IMR-90 (cell line): ENCODE results near the gene SNX7. TPM values are rescaled to one million over a fixed set of nuclear protein-coding genes. Genes with fewer than 3 reads are reported as not detected.

Source experiments
- ATAC-seq: fragments of 200-7000 bp; cut with Tn5 transposase; 2 replicates; pipeline ENCODE4 v1.9.1; 2020; ENCODE audit warnings: low read depth, mild to moderate bottlenecking, moderate library complexity
- BruUV-seq: library from RNA; stranded (reverse); fragments of 400-500 nt; replicated peaks from 2 replicates; lab custom pipeline; 2021; lab: Mats Ljungman, UMichigan
- CTCF ChIA-PET: fragments of 300-600 bp; formaldehyde crosslinking; extraction: SDS; loops from one replicate; lab custom pipeline; 2021; ENCODE audit warnings: antibody characterized with exemption; lab: Yijun Ruan, JAX
- POLR2A ChIA-PET: fragments of 300-600 bp; sonication (Branson Sonifier 250); formaldehyde crosslinking; loops from one replicate; lab custom pipeline; 2022; ENCODE audit warnings: antibody characterized with exemption; ENCODE audit not compliant: unreplicated experiment; lab: Charles Lee
- DNase-seq: peaks from one replicate; pipeline ENCODE4 v3.0.0; 2013
- H2AFZ ChIP-seq: replicated peaks from 2 replicates; pipeline ENCODE3; 2013; ENCODE audit warnings: low read length, mild to moderate bottlenecking; ENCODE audit not compliant: poor library complexity
- H2AK5ac ChIP-seq: 2 replicates; pipeline ENCODE4 v1.6.1; 2013; ENCODE audit warnings: low read depth, low read length, inconsistent platforms
- H2AK9ac ChIP-seq: replicated peaks from 2 replicates; pipeline ENCODE3; 2013; ENCODE audit warnings: mild to moderate bottlenecking, low read depth, low read length, moderate library complexity; ENCODE audit not compliant: poor library complexity
- H2BK120ac ChIP-seq: 2 replicates; pipeline ENCODE4 v1.6.1; 2013; ENCODE audit warnings: low read depth, low read length, inconsistent platforms
- H2BK15ac ChIP-seq: 3 replicates; pipeline ENCODE4 v1.6.1; 2013; ENCODE audit warnings: low read depth, low read length, inconsistent platforms
- H2BK20ac ChIP-seq: 2 replicates; pipeline ENCODE4 v1.6.1; 2013; ENCODE audit warnings: low read depth, mild to moderate bottlenecking, inconsistent platforms, low read length, moderate library complexity
- H2BK5ac ChIP-seq: 2 replicates; pipeline ENCODE4 v1.6.1; 2013; ENCODE audit warnings: mild to moderate bottlenecking, low read depth, low read length, inconsistent platforms; ENCODE audit not compliant: poor library complexity, severe bottlenecking
- H3K14ac ChIP-seq: replicated peaks from 2 replicates; pipeline ENCODE4 v1.6.1; 2013; ENCODE audit warnings: low read depth, low read length, inconsistent platforms
- H3K18ac ChIP-seq: 2 replicates; pipeline ENCODE4 v1.6.1; 2013; ENCODE audit warnings: low read depth, low read length, control low read depth
- H3K23ac ChIP-seq: 2 replicates; pipeline ENCODE4 v1.6.1; 2013; ENCODE audit warnings: low read depth, low read length, inconsistent platforms
- H3K27ac ChIP-seq: 2 replicates; pipeline ENCODE4 v1.5.1; 2013; ENCODE audit warnings: mild to moderate bottlenecking, control low read depth, low read length; ENCODE audit not compliant: insufficient read depth
- H3K27me3 ChIP-seq: 2 replicates; pipeline ENCODE4 v1.6.1; 2013; ENCODE audit warnings: low read length; ENCODE audit not compliant: control insufficient read depth, insufficient read depth
- H3K36me3 ChIP-seq: 2 replicates; pipeline ENCODE4 v1.6.1; 2013; ENCODE audit warnings: low read length, mixed read lengths; ENCODE audit not compliant: control insufficient read depth, insufficient read depth
- H3K4ac ChIP-seq: 2 replicates; pipeline ENCODE4 v1.6.1; 2013; ENCODE audit warnings: low read depth, low read length, inconsistent platforms
- H3K4me1 ChIP-seq: 2 replicates; pipeline ENCODE4 v1.6.1; 2013; ENCODE audit warnings: low read length, mixed read lengths; ENCODE audit not compliant: control insufficient read depth, insufficient read depth
- H3K4me2 ChIP-seq: 2 replicates; pipeline ENCODE4 v1.6.1; 2013; ENCODE audit warnings: low read depth, mild to moderate bottlenecking, control low read depth, low read length, moderate library complexity
- H3K4me3 ChIP-seq: 2 replicates; pipeline ENCODE4 v1.5.1; 2013; ENCODE audit warnings: low read depth, mild to moderate bottlenecking, control low read depth, low read length, moderate library complexity; ENCODE audit not compliant: insufficient read depth
- H3K56ac ChIP-seq: 2 replicates; pipeline ENCODE4 v1.6.1; 2013; ENCODE audit warnings: low read length, inconsistent platforms; ENCODE audit not compliant: insufficient read depth; ENCODE audit errors: extremely low read depth
- H3K79me1 ChIP-seq, 2 experiments: 2 replicates each; pipeline ENCODE4 v1.6.1; 2013; ENCODE audit warnings: low read length in 2 of 2, inconsistent platforms in 1 of 2, low read depth in 1 of 2
- H3K9ac ChIP-seq: 2 replicates; pipeline ENCODE4 v1.6.1; 2013; ENCODE audit warnings: low read depth, low read length, control low read depth
- H3K9me1 ChIP-seq: 2 replicates; pipeline ENCODE4 v1.6.1; 2013; ENCODE audit warnings: low read length, inconsistent platforms; ENCODE audit not compliant: insufficient read depth
- H3K9me3 ChIP-seq: 2 replicates; pipeline ENCODE4 v1.6.1; 2013; ENCODE audit warnings: low read length; ENCODE audit not compliant: control insufficient read depth, insufficient read depth
- H4K20me1 ChIP-seq: 2 replicates; pipeline ENCODE4 v1.6.1; 2013; ENCODE audit warnings: low read length, inconsistent platforms; ENCODE audit not compliant: insufficient read depth
- H4K5ac ChIP-seq: 2 replicates; pipeline ENCODE4 v1.6.1; 2013; ENCODE audit warnings: mild to moderate bottlenecking, low read depth, low read length, control low read depth
- H4K8ac ChIP-seq, 2 experiments: 2 replicates each; pipeline ENCODE4 v1.6.1; 2013; ENCODE audit warnings: low read depth in 2 of 2, low read length in 2 of 2, control low read depth in 1 of 2, inconsistent platforms in 1 of 2
- H4K91ac ChIP-seq: 2 replicates; pipeline ENCODE4 v1.6.1; 2013; ENCODE audit warnings: low read depth, low read length, inconsistent platforms; ENCODE audit not compliant: insufficient read depth
- BHLHE40 ChIP-seq: fragments of 150-350 bp; IDR thresholded peaks from 2 replicates; pipeline ENCODE4 v1.6.1; 2016; ENCODE audit warnings: mild to moderate bottlenecking, low read depth, low read length
- CEBPB ChIP-seq: IDR thresholded peaks from 2 replicates; pipeline ENCODE4 v1.6.1; 2012; ENCODE audit warnings: low read depth, low read length, improper control_type of control experiment
- CHD1 ChIP-seq: IDR thresholded peaks from 2 replicates; pipeline ENCODE4 v1.6.1; 2012; ENCODE audit warnings: low read depth, low read length, improper control_type of control experiment
- MAFK ChIP-seq: IDR thresholded peaks from 2 replicates; pipeline ENCODE4 v1.6.1; 2012; ENCODE audit warnings: low read depth, low read length, improper control_type of control experiment
- POLR2A ChIP-seq: IDR thresholded peaks from 2 replicates; pipeline ENCODE4 v1.6.1; 2012; ENCODE audit warnings: mild to moderate bottlenecking, low read depth, low read length
- SMC3 ChIP-seq: fragments of 150-350 bp; IDR thresholded peaks from 2 replicates; pipeline ENCODE4 v1.6.1; 2016; ENCODE audit warnings: low read depth, mild to moderate bottlenecking, antibody characterized with exemption, low read length, moderate library complexity
- dilution Hi-C: fragments of 300-500 bp; cut with HindIII; formaldehyde crosslinking; loops from one replicate; pipeline ENCODE4 v1.14.3; 2018; ENCODE audit warnings: low sequenced_read_pairs; ENCODE audit not compliant: unreplicated experiment
- in situ Hi-C: fragments of 300-500 bp; cut with MboI; formaldehyde crosslinking; loops from 3 replicates; pipeline ENCODE4 v1.14.3; 2019; ENCODE audit warnings: low sequenced_read_pairs, inconsistent platforms, mixed read lengths
- intact Hi-C: fragments of 100-400 bp; cut with micrococcal nuclease; formaldehyde crosslinking; loops from 2 replicates; pipeline ENCODE4 v1.10.0; 2022
- polyA plus RNA-seq, 3 experiments: library from polyadenylated mRNA; depleted of rRNA; stranded (reverse); fragments of >200 nt; gene quantifications; 2 replicates each; pipeline ENCODE4 v1.2.3, GENCODE V29; 2012; ENCODE audit warnings: low replicate concordance in 1 of 3
- total RNA-seq: library from RNA; depleted of rRNA; stranded (reverse); fragments of >200 nt; gene quantifications from 2 replicates; pipeline ENCODE4 v1.2.3, GENCODE V29; 2012
- TF ChIP-seq, protein P1 (sequence below): conservative IDR thresholded peaks from 2 replicates; pipeline ENCODE4 v1.5.1; 2012; ENCODE audit warnings: mild to moderate bottlenecking, low read depth, low read length, improper control_type of control experiment

Gene SNX7
- total and polyA plus RNA-seq, 2 of the 4 experiments (the other 2 are of a cell fraction) = 22.5 to 24.4 TPM

DNA sequence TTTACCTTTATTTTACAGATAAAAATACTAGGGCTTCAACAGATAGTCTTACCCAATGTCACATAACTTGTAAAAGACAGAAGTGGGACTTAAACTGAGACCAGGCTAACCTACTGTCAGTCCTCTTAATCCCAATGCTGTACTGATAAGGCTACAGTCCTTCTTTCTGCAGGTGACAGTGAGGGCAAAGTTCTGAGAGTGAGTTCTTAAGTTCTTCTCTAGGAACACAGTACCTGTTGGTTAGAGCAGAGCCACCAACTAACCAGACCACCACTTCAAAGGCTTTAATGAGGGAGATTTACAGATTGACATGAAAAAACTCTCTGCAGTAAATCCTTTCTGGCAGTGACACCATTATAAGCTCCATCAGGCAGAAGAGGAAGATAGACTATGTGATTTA lies 74.2 kb downstream of the SNX7 start:
- Histone ChIP-seq H4K8ac (no peak overlapping the region), H4K20me1 (no peaks in the 10 kb centered on the region), H3K27ac (no peak overlapping the region), H3K27me3 (no peaks in the 10 kb centered on the region), H3K79me1 (no peaks in the 10 kb centered on the region), H2AFZ (no peak overlapping the region), H3K14ac (no peak overlapping the region), H3K56ac (no peak overlapping the region), H2BK5ac (no peak overlapping the region), H2BK20ac (no peak overlapping the region), H3K4ac (no peak overlapping the region), H4K5ac (no peak overlapping the region), H2BK120ac (no peak overlapping the region), H2AK9ac (no peak overlapping the region), H3K23ac (no peak overlapping the region), H3K9me1 (no peaks in the 10 kb centered on the region), H3K4me1 (no peaks in the 10 kb centered on the region), H3K9ac (no peak overlapping the region), H4K91ac (no peak overlapping the region), H3K9me3 (no peaks in the 10 kb centered on the region), H3K4me3 (no peak overlapping the region), H2AK5ac (no peak overlapping the region), H3K18ac (no peak overlapping the region), H3K36me3 (no peaks in the 10 kb centered on the region), H2BK15ac (no peak overlapping the region), H3K4me2 (no peak overlapping the region)
- DNase-seq (no peak), ATAC-seq (no peak)
- POLR2A ChIA-PET = no interaction called here
- no TSS peak for BruUV-seq
- no peak for TF ChIP-seq BHLHE40
- no peak for TF ChIP-seq CEBPB
- no peak for TF ChIP-seq SMC3
- no peak for TF ChIP-seq MAFK
- no peak for TF ChIP-seq CHD1
- TF ChIP-seq POLR2A = no peak
- TF ChIP-seq, protein P1, sequence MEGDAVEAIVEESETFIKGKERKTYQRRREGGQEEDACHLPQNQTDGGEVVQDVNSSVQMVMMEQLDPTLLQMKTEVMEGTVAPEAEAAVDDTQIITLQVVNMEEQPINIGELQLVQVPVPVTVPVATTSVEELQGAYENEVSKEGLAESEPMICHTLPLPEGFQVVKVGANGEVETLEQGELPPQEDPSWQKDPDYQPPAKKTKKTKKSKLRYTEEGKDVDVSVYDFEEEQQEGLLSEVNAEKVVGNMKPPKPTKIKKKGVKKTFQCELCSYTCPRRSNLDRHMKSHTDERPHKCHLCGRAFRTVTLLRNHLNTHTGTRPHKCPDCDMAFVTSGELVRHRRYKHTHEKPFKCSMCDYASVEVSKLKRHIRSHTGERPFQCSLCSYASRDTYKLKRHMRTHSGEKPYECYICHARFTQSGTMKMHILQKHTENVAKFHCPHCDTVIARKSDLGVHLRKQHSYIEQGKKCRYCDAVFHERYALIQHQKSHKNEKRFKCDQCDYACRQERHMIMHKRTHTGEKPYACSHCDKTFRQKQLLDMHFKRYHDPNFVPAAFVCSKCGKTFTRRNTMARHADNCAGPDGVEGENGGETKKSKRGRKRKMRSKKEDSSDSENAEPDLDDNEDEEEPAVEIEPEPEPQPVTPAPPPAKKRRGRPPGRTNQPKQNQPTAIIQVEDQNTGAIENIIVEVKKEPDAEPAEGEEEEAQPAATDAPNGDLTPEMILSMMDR = no peak
- dilution Hi-C loops (no loop called here), intact Hi-C loops (no loop called here), in situ Hi-C loops (no loop called here)
- CTCF ChIA-PET = no interaction called here
